ENCODE data around the gene SUSD6.

- no peak for TF ChIP-seq CTCF (IDR thresholded peaks at IDR 0.05)
- TF ChIP-seq POLR2A (IDR thresholded peaks at IDR 0.05), result no peak
These were observed 47.4 kb downstream of the SUSD6 start for GRCh38 chr14:69658664-69659261.
